GM12878 (cell line): ENCODE data around the gene L1TD1. TPM values are rescaled to one million over a fixed set of nuclear protein-coding genes. Genes with fewer than 3 reads are reported as not detected.
"Not testable (repeated sequence)": the region's sequence is repeated elsewhere in the genome, so short reads cannot be mapped to it uniquely, and the experiment has no call there.

Experiments used
- ATAC-seq: fragments of 200-7000 bp; cut with Tn5 transposase; 3 replicates; pipeline ENCODE4 v1.9.1; 2020; ENCODE audit warnings: mild to moderate bottlenecking, moderate library complexity
- BruUV-seq: library from RNA; stranded (reverse); fragments of 400-500 nt; replicated peaks from 2 replicates; lab custom pipeline; 2021; lab: Mats Ljungman, UMichigan
- CTCF ChIA-PET: fragments of 300-600 bp; sonication (Branson Sonifier 250); formaldehyde crosslinking; extraction: SDS; loops from one replicate; lab custom pipeline; 2021; ENCODE audit warnings: inconsistent platforms; lab: Yijun Ruan, JAX
- POLR2A ChIA-PET: fragments of 350-600 bp; formaldehyde crosslinking; extraction: SDS; loops from one replicate; lab custom pipeline; 2021; ENCODE audit warnings: inconsistent platforms; lab: Charles Lee
- RAD21 ChIA-PET: fragments of 300-600 bp; sonication (Branson Sonifier 250); formaldehyde crosslinking; loops from one replicate; lab custom pipeline; 2023; ENCODE audit warnings: antibody characterized with exemption; ENCODE audit not compliant: unreplicated experiment; lab: Charles Lee
- SMC1A ChIA-PET: fragments of 300-600 bp; sonication (Branson Sonifier 250); formaldehyde crosslinking; loops from one replicate; lab custom pipeline; 2023; ENCODE audit not compliant: unreplicated experiment, uncharacterized antibody; lab: Charles Lee
- DNase-seq: peaks from one replicate; pipeline ENCODE4 v3.0.0-alpha.2; 2011; ENCODE audit warnings: low read depth, low spot score
- FAIRE-seq: peaks from 3 replicates; lab custom pipeline; 2011; peaks lifted over from hg19 to GRCh38; lab: Jason Lieb, UNC
- H2AFZ ChIP-seq: 2 replicates; pipeline ENCODE4 v1.6.0; 2011; ENCODE audit warnings: low read depth, low read length, control low read depth; ENCODE audit not compliant: control insufficient read depth
- H3K27ac ChIP-seq: 2 replicates; pipeline ENCODE4 v1.5.1; 2011; ENCODE audit warnings: control low read depth; ENCODE audit not compliant: control insufficient read depth, insufficient read depth
- H3K27me3 ChIP-seq, 2 experiments: replicated peaks in 1 of 2; 2 replicates each; pipeline versions ENCODE4 v1.6.0 to v1.6.1; 2011; ENCODE audit warnings: low read length in 1 of 2; ENCODE audit not compliant: control insufficient read depth in 2 of 2, insufficient read depth in 2 of 2
- H3K36me3 ChIP-seq, 2 experiments: 2 replicates each; pipeline ENCODE4 v1.5.1; 2011; ENCODE audit warnings: low read length in 1 of 2; ENCODE audit not compliant: control insufficient read depth in 2 of 2, insufficient read depth in 2 of 2
- H3K4me1 ChIP-seq: 2 replicates; pipeline ENCODE4 v1.6.1; 2011; ENCODE audit warnings: mild to moderate bottlenecking, low read length, moderate library complexity, mixed read lengths; ENCODE audit not compliant: control insufficient read depth, insufficient read depth
- H3K4me2 ChIP-seq: 2 replicates; pipeline ENCODE4 v1.6.0; 2011; ENCODE audit warnings: control low read depth; ENCODE audit not compliant: control insufficient read depth, insufficient read depth
- H3K4me3 ChIP-seq: fragments of 200-600 bp; sonication (generic); 2 replicates; pipeline ENCODE4 v1.5.1; 2016
- H3K79me2 ChIP-seq: 2 replicates; pipeline ENCODE4 v1.6.0; 2011; ENCODE audit warnings: low read length; ENCODE audit not compliant: control insufficient read depth, insufficient read depth
- H3K9ac ChIP-seq: 2 replicates; pipeline ENCODE4 v1.8.0; 2011; ENCODE audit warnings: low read length, control low read depth, mixed read lengths; ENCODE audit not compliant: control insufficient read depth, insufficient read depth
- H3K9me3 ChIP-seq: replicated peaks from 3 replicates; pipeline ENCODE4 v1.5.1; 2011; ENCODE audit warnings: mild to moderate bottlenecking, low read length; ENCODE audit not compliant: control insufficient read depth, insufficient read depth
- H4K20me1 ChIP-seq: 2 replicates; pipeline ENCODE4 v1.6.0; 2011; ENCODE audit not compliant: control insufficient read depth, insufficient read depth
- CBX3 ChIP-seq: fragments of 200-600 bp; sonication (generic); IDR thresholded peaks from 2 replicates; pipeline ENCODE4 v1.6.1; 2016; ENCODE audit warnings: low read depth, borderline replicate concordance
- HCFC1 ChIP-seq: fragments of 150-350 bp; IDR thresholded peaks from 2 replicates; pipeline ENCODE4 v1.6.1; 2014; ENCODE audit warnings: low read length
- NFXL1 ChIP-seq: fragments of 450-650 bp; IDR thresholded peaks from 2 replicates; pipeline ENCODE4 v1.6.1; 2017; ENCODE audit warnings: antibody characterized with exemption, mild to moderate bottlenecking, borderline replicate concordance
- NR2C2 ChIP-seq: IDR thresholded peaks from 2 replicates; pipeline ENCODE4 v1.6.1; 2011; ENCODE audit warnings: borderline replicate concordance, low read depth; ENCODE audit not compliant: control insufficient read depth, insufficient read length
- RCOR1 ChIP-seq: conservative IDR thresholded peaks from 2 replicates; pipeline ENCODE4 v1.6.1; 2012; ENCODE audit warnings: low read depth, low read length, improper control_type of control experiment
- SP1 ChIP-seq: IDR thresholded peaks from one replicate; pipeline ENCODE4 v1.6.1; 2011; ENCODE audit warnings: low read depth, low read length
- STAT3 ChIP-seq: IDR thresholded peaks from 2 replicates; pipeline ENCODE4 v1.6.1; 2011; ENCODE audit warnings: low read depth, low read length, improper control_type of control experiment
- ZNF24 ChIP-seq: fragments of 450-650 bp; IDR thresholded peaks from 2 replicates; pipeline ENCODE4 v1.6.1; 2017; ENCODE audit warnings: antibody characterized with exemption, mild to moderate bottlenecking
- ZNF384 ChIP-seq: IDR thresholded peaks from 2 replicates; pipeline ENCODE4 v1.6.1; 2012; ENCODE audit warnings: low read depth, mild to moderate bottlenecking, low read length, improper control_type of control experiment, borderline replicate concordance
- WGBS: methylation state at CpG from one replicate; pipeline ENCODE4 v1.1.6; 2016; ENCODE audit warnings: low lambda C conversion rate; ENCODE audit not compliant: insufficient replicate concordance, insufficient coverage; ENCODE audit errors: missing lambda C conversion rate; 5-methylcytosine and 5-hydroxymethylcytosine counted together
- in situ Hi-C: fragments of 300-500 bp; cut with MboI; formaldehyde crosslinking; loops from 9 replicates; pipeline ENCODE4 v1.14.3; 2018; ENCODE audit warnings: mixed read lengths
- intact Hi-C: fragments of 100-400 bp; cut with micrococcal nuclease; formaldehyde crosslinking; loops from one replicate; pipeline ENCODE4 v1.14.2; 2022; ENCODE audit not compliant: unreplicated experiment
- polyA plus RNA-seq, 11 experiments: library from polyadenylated mRNA; depleted of rRNA in 4 of 11; unstranded in 6 of 11; stranded (reverse) in 5 of 11; fragments of >200 nt; fragmentation: Nextera tagmentation in 4 of 11; fragmentation: Illumina TruSeq in 1 of 11; extraction: Ambion mirVana in 4 of 11; extraction: Trizol in 1 of 11; gene quantifications; 1 replicate in 1 of 11; 2 replicates in 10 of 11; pipeline versions ENCODE4 v1.2.1 to v1.2.3, GENCODE V29; 2011 to 2016; ENCODE audit warnings: inconsistent platforms in 2 of 11, missing spikeins in 2 of 11, low read depth in 1 of 11
- total RNA-seq, 4 experiments: library from RNA; depleted of rRNA in 3 of 4; stranded (reverse); fragments of >200 nt in 3 of 4; fragmentation: Illumina TruSeq in 1 of 4; extraction: Trizol in 1 of 4; gene quantifications; 2 replicates each; pipeline versions ENCODE4 v1.2.1 to v1.2.3, GENCODE V29; 2013 to 2021
- TF ChIP-seq, protein P1 (sequence below): IDR thresholded peaks from 2 replicates; pipeline ENCODE4 v1.6.1; 2011; ENCODE audit warnings: borderline replicate concordance, low read depth, mild to moderate bottlenecking, moderate library complexity, mixed read lengths, low read length; ENCODE audit not compliant: insufficient read depth; ENCODE audit errors: extremely low read length
- TF ChIP-seq, protein P2 (sequence below): IDR thresholded peaks from 2 replicates; pipeline ENCODE4 v1.6.1; 2011; ENCODE audit warnings: low read depth, low read length, improper control_type of control experiment, borderline replicate concordance
- TF ChIP-seq, protein P3 (sequence below): fragments of 450-650 bp; IDR thresholded peaks from 2 replicates; pipeline ENCODE4 v1.6.1; 2017; ENCODE audit warnings: low read depth, mild to moderate bottlenecking, moderate library complexity
- TF ChIP-seq, protein P4 (sequence below): IDR thresholded peaks from 2 replicates; pipeline ENCODE4 v1.6.1; 2012; ENCODE audit warnings: low read depth, low read length, improper control_type of control experiment

The L1TD1 gene
- total and polyA plus RNA-seq, 10 of the 15 experiments (the other 5 are each of a cell fraction or from before 2014, with no cell fraction given), result 0.07 to 0.31 (median 0.21) TPM; not detected in 7

DNA sequence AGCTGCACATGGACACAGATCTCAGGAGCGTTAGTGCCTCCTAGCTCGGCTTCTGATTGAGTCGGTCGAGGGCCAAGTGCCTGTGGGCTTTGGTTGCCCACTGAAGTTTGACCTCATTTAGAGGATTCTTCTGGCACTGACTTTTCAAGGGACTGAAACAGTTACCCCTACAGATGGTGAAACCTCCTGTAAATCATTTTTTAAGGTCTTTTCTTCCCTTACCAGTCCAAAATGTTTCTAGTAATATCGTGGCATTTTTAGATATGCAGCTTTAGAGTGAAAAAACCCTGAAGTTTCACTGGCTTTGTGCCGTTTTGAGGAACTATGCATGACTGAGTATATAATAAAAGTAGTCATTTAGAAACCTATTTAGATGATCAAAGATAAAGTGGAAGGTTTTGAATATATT lies 34.7 kb upstream of the L1TD1 start (continued):
- TF ChIP-seq, protein P1, sequence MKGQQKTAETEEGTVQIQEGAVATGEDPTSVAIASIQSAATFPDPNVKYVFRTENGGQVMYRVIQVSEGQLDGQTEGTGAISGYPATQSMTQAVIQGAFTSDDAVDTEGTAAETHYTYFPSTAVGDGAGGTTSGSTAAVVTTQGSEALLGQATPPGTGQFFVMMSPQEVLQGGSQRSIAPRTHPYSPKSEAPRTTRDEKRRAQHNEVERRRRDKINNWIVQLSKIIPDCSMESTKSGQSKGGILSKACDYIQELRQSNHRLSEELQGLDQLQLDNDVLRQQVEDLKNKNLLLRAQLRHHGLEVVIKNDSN, result no peak
- no peak for TF ChIP-seq SP1

DNA sequence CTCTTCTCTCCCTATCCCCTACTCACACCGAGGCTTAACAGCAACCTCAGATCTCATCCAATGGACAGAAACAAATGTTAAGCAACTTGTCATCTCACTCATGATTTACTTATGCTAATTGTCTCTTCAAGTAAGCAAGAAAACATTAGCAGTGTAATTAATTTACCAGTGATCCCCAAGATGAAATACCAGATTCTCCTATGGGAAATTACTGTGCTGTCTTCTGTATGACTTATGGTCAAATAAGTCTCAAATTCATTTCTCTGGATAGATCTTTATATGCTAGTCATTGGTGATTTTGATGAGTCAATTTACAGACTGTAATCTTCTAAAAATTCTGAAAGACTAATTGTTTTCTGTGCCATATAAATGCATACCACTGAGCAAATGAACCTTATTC lies 32.9 kb upstream of the L1TD1 start:
- WGBS, result 36% methylated on average over 1 of the region's 1 CpG
- SMC1A ChIA-PET, result no interaction called here

DNA sequence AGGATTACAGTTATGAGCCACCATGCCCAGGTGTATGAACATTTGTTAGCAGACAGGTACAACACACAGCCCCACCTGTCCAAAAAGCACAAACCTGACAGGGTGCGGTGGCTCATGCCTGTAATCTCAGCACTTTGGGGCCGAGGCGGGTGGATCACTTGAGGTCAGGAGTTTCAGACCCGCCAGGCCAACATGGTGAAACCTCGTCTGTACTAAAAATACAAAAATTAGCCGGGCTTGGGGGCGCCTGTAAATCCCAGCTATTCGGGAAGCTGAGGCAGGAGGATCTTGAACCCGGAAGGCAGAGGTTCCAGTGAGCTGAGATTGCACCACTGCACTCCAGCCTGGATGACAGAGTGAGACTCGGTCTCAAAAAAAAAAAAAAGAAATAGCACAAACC lies 24.3 kb upstream of the L1TD1 start:
- H3K79me2 ChIP-seq, H3K4me2 ChIP-seq, H3K4me3 ChIP-seq, H3K27me3 ChIP-seq, H4K20me1 ChIP-seq, SMC1A ChIA-PET, BruUV-seq, H3K9ac ChIP-seq, H3K4me1 ChIP-seq, FAIRE-seq, ATAC-seq, RAD21 ChIA-PET, H3K9me3 ChIP-seq, H3K27ac ChIP-seq, H2AFZ ChIP-seq, in situ Hi-C loops, H3K36me3 ChIP-seq, CTCF ChIA-PET, DNase-seq, intact Hi-C loops: not testable (repeated sequence)
- POLR2A ChIA-PET, result interaction anchor here (0.7 kb wide), 1 partner anchor 320 kb away, joined by 3 read pairs; no protein-coding TSS in a partner anchor
- WGBS, result 36% methylated on average over 9 of the region's 10 CpGs

More for the DNA sequence above, 32.9 kb upstream of the L1TD1 start:
- H3K27ac ChIP-seq, result no peak overlapping the region
- H3K27me3 ChIP-seq, result no peaks in the 10 kb centered on the region
- H2AFZ ChIP-seq, result no peak overlapping the region
- no peaks in the 10 kb centered on the region for H4K20me1 ChIP-seq
- FAIRE-seq (peak; percentile 23), ATAC-seq (no peak), DNase-seq (no peak)
- POLR2A ChIA-PET, result no interaction called here
- no peaks in the 10 kb centered on the region for H3K9me3 ChIP-seq
- H3K4me1 ChIP-seq, result peaks cover 6% of the 10 kb centered on the region
- intact Hi-C loops (no loop called here), in situ Hi-C loops (no loop called here)
- no TSS peak for BruUV-seq
- H3K9ac ChIP-seq, result no peak overlapping the region
- H3K4me3 ChIP-seq, result no peak overlapping the region
- no peaks in the 10 kb centered on the region for H3K79me2 ChIP-seq
- TF ChIP-seq, protein P2, sequence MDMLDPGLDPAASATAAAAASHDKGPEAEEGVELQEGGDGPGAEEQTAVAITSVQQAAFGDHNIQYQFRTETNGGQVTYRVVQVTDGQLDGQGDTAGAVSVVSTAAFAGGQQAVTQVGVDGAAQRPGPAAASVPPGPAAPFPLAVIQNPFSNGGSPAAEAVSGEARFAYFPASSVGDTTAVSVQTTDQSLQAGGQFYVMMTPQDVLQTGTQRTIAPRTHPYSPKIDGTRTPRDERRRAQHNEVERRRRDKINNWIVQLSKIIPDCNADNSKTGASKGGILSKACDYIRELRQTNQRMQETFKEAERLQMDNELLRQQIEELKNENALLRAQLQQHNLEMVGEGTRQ, result no peak
- TF ChIP-seq ZNF384 (no peak), NR2C2 (no peak), ZNF24 (no peak), STAT3 (no peak), HCFC1 (no peak), RCOR1 (no peak), NFXL1 (no peak), CBX3 (no peak)
- TF ChIP-seq, protein P3, sequence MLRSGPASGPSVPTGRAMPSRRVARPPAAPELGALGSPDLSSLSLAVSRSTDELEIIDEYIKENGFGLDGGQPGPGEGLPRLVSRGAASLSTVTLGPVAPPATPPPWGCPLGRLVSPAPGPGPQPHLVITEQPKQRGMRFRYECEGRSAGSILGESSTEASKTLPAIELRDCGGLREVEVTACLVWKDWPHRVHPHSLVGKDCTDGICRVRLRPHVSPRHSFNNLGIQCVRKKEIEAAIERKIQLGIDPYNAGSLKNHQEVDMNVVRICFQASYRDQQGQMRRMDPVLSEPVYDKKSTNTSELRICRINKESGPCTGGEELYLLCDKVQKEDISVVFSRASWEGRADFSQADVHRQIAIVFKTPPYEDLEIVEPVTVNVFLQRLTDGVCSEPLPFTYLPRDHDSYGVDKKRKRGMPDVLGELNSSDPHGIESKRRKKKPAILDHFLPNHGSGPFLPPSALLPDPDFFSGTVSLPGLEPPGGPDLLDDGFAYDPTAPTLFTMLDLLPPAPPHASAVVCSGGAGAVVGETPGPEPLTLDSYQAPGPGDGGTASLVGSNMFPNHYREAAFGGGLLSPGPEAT, result no peak
- TF ChIP-seq, protein P4, sequence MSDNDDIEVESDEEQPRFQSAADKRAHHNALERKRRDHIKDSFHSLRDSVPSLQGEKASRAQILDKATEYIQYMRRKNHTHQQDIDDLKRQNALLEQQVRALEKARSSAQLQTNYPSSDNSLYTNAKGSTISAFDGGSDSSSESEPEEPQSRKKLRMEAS, result no peak
- TF ChIP-seq, all 136 proteins: peak for 0
- Histone ChIP-seq H3K36me3 (no peaks in the 10 kb centered on the region), H3K4me2 (no peak overlapping the region)
- RAD21 ChIA-PET, result no interaction called here
- CTCF ChIA-PET, result no interaction called here
